ENCODE measurements around the gene TNFRSF25. TPM values are rescaled to one million over a fixed set of nuclear protein-coding genes. Genes with fewer than 3 reads are reported as not detected.

Gene TNFRSF25
- total and polyA plus RNA-seq, 8 donors: 0.98 to 26.7 (median 2.6) TPM

DNA sequence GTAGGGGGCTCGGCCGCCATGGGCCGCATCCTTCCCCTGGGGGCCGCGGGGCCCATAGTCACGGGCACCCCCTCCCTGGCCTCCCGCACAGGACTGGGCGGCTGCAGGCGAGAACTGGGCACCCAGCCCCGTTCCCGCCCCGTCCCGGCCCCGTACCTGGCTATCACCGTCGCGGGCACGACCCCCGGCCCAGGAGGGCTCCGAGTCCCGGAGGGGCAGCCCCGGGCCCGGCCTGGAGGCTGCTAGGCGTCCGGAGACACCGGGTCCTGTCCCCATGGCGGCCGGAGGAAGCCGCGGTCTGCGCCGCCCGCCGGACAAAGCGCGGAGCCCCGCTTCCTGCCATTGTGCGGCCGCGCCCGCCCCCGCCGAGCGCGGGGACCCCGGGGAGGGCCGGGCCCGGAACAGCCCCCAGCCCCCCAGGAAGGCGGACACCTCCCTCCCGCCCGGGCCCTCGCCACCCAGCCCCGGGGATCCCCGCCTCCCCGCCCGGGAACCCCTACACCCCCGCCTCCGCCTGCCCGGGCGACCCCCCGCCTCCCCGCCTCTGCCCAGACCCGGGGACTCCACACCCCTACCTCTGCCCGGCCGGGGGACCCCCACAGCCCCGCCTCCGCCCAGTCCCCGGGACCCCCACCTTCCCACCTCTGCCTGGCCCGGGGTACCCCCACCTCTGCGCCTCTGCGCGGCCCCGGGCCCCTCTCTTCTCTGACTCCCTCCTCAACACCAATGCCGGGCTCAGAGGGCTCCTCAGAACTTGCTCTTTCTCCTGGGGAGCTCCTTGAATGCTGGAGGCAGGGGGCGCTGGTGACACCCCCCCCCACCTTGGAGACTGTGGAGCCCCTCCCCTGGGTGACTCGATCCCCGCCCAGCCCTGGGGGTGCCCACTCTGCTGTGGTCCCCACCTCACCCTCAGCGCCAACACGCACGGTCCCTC is 19.5 kb upstream of the TNFRSF25 start:
- ATAC-seq (no peak), DNase-seq (peak in 2 of 6 donors; percentile 33 to 75), FAIRE-seq (no peak)
- intact Hi-C loops (cut with DNase I): loop anchor here in 2 of 3 donors (5.0 to 10.0 kb wide), 2 partner anchors 157 to 159 kb away; no protein-coding TSS in a partner anchor
- Histone ChIP-seq H3K4me3 (peak overlapping the region in 1 of 4 donors; percentile 42), H3K9me3 (no peaks in the 10 kb centered on the region), H3K36me3 (no peaks in the 10 kb centered on the region), H3K27me3 (no peaks in the 10 kb centered on the region), H3K27ac (no peak overlapping the region), H3K4me1 (no peaks in the 10 kb centered on the region)
- WGBS, 2 donors: 4 to 5% methylated on average over 58 to 80 of the region's 80 CpGs
- TF ChIP-seq, protein P1, sequence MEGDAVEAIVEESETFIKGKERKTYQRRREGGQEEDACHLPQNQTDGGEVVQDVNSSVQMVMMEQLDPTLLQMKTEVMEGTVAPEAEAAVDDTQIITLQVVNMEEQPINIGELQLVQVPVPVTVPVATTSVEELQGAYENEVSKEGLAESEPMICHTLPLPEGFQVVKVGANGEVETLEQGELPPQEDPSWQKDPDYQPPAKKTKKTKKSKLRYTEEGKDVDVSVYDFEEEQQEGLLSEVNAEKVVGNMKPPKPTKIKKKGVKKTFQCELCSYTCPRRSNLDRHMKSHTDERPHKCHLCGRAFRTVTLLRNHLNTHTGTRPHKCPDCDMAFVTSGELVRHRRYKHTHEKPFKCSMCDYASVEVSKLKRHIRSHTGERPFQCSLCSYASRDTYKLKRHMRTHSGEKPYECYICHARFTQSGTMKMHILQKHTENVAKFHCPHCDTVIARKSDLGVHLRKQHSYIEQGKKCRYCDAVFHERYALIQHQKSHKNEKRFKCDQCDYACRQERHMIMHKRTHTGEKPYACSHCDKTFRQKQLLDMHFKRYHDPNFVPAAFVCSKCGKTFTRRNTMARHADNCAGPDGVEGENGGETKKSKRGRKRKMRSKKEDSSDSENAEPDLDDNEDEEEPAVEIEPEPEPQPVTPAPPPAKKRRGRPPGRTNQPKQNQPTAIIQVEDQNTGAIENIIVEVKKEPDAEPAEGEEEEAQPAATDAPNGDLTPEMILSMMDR (IDR thresholded peaks at IDR 0.05): no peak

DNA sequence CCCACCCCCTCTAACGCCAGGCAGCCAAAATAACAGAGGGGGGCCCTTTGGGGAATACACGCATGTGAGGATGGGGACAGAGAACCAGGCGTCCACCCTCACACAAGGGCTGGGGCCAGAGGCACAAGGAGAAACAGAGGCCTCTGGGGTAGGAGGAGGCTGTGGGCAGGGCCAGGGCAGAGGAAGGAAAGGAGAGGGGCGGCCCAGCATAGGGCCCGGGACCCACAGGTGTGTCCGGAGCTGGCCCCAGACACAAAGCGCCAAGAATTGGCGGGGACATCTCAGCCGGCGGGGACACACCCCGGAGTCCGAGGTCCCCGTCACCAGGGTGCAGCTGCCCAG is 18.8 kb upstream of the TNFRSF25 start:
- 43 to 47% methylated on average over 12 to 13 of the region's 13 CpGs for WGBS, 2 donors
- Histone ChIP-seq H3K4me1 (no peaks in the 10 kb centered on the region), H3K4me3 (peak overlapping the region in 1 of 4 donors; percentile 42), H3K36me3 (no peaks in the 10 kb centered on the region), H3K27ac (no peak overlapping the region), H3K9me3 (no peaks in the 10 kb centered on the region), H3K27me3 (no peaks in the 10 kb centered on the region)
- no peak for DNase-seq
- TF ChIP-seq, protein P1 (IDR thresholded peaks at IDR 0.05): no peak
- no peak for FAIRE-seq
- intact Hi-C loops (cut with DNase I): loop anchor here in 2 of 3 donors (5.0 to 10.0 kb wide), 2 partner anchors 158 to 160 kb away; no protein-coding TSS in a partner anchor
- no peak for ATAC-seq

DNA sequence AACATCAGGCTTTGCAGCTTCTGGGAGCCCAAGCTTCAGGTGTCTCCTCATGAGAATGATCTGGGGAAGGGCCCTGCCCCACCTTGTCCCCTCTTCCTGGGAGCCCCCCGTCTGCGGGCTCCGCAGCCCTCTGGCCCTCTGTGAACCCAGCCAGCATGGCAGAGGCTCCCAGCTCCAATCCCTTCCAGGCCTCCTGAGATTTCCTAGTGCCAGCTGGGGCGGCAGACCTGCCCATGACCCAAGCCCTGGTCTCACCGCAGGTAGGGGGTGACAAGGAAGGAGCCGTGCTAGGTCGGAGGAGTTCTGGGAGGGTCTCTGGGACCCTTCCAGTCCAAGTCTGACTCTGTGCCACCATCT is 17.8 kb upstream of the TNFRSF25 start:
- 88 to 91% methylated on average over 7 of the region's 7 CpGs for WGBS, 2 donors
- intact Hi-C loops (cut with DNase I): loop anchor here in 1 of 3 donors (10.0 kb wide), 1 partner anchor 161 kb away; no protein-coding TSS in a partner anchor
- no peak for ATAC-seq

DNA sequence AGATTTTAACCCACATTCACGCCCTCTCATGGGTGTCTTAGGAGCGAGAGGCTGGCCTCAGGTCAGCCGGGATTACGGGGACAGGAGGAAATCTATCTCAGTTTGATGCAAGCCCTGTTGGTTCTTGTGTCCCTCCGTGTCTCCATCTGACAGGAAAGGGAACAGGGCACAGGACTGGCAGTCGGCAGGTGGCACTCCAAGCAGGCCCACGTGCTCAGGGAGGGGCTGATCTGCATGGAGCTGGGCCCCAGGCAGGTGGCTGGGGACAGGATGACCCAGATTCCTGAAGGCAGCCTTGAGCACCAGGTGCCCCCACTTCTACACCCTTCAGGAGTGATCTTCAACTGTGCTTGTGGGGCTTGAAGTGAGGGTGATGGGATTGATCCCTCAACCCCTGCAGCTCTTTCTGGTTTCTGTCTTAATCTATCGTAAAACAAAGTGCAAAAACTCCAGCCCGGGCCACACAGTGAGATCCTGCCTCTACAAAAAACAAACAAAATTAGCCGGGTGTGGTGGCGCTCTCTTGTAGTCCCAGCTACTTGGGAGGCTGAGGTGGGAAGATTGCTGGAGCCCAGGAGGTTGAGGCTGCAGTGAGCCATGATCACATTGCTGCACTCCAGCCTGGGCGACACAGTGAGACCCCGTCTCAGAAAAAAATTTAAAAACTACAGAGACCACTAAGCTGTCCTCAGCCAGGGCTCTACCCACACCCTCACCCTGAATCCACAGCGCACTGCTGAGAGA is 17.2 kb upstream of the TNFRSF25 start:
- H3K4me3 ChIP-seq: no peak overlapping the region
- H3K36me3 ChIP-seq: no peaks in the 10 kb centered on the region
- DNase-seq: peak in 1 of 6 donors; percentile 12
- H3K27ac ChIP-seq: no peak overlapping the region
- FAIRE-seq: no peak
- intact Hi-C loops (cut with DNase I): loop anchor here in 1 of 3 donors (10.0 kb wide), 1 partner anchor 162 kb away; no protein-coding TSS in a partner anchor
- TF ChIP-seq, protein P1 (IDR thresholded peaks at IDR 0.05): no peak
- 74 to 82% methylated on average over 14 of the region's 14 CpGs for WGBS, 2 donors
- ATAC-seq: peak in 1 of 4 donors; percentile 34
- no peaks in the 10 kb centered on the region for H3K27me3 ChIP-seq
- no peaks in the 10 kb centered on the region for H3K4me1 ChIP-seq
- H3K9me3 ChIP-seq: no peaks in the 10 kb centered on the region

More for the DNA sequence above, 17.8 kb upstream of the TNFRSF25 start:
- FAIRE-seq (no peak), DNase-seq (peak in 2 of 6 donors; percentile 13 to 45)
- Histone ChIP-seq H3K4me3 (no peak overlapping the region), H3K9me3 (no peaks in the 10 kb centered on the region), H3K4me1 (no peaks in the 10 kb centered on the region), H3K36me3 (no peaks in the 10 kb centered on the region), H3K27me3 (no peaks in the 10 kb centered on the region), H3K27ac (no peak overlapping the region)
- TF ChIP-seq, protein P1 (IDR thresholded peaks at IDR 0.05): no peak

Measured in pancreas (tissue), 10 donors.